ENCODE measurements around the gene RNU11.
A peak's percentile ranks its signal among the peaks of the same experiment; 100 is the strongest.

DNA sequence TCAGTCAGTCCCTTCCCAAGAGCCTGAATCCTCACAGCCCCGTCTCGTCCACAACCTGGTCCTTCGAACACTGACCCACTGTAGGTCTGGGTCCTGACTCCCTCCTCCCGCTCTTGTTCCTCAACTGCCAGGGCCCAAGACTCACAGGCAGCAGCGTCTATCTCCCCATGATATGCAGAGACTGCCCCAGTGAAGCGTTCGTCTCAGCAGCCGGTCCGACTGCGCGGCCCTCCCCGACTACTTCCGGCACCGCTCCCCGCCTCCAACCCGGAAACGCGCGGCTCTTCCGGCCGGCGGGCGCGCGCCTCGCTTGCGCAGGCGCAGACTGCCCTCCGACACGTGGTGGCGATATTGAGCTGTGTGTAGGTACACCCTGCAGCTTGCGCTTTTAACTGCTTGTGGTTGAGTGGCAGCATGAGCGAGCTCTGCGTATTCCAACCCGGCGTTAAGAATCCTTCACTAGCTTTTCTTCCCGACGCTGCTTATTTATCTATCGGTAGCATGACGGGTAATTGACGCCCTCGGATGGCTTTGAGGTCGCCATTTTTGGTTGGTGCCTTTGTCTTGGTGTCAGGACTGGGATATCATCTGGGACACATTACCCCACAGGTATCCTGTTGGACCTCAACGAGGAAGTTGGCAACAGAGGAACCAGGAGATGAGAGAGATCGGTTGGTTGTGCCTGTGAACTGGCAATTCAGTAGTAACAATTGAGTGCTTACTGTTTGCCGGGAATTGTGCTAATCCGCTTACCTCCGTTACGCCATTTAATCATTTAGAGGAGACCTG, 5.4 kb upstream of the RNU11 start, which contains the start of gene TAF12:
- TF ChIP-seq, protein P1, sequence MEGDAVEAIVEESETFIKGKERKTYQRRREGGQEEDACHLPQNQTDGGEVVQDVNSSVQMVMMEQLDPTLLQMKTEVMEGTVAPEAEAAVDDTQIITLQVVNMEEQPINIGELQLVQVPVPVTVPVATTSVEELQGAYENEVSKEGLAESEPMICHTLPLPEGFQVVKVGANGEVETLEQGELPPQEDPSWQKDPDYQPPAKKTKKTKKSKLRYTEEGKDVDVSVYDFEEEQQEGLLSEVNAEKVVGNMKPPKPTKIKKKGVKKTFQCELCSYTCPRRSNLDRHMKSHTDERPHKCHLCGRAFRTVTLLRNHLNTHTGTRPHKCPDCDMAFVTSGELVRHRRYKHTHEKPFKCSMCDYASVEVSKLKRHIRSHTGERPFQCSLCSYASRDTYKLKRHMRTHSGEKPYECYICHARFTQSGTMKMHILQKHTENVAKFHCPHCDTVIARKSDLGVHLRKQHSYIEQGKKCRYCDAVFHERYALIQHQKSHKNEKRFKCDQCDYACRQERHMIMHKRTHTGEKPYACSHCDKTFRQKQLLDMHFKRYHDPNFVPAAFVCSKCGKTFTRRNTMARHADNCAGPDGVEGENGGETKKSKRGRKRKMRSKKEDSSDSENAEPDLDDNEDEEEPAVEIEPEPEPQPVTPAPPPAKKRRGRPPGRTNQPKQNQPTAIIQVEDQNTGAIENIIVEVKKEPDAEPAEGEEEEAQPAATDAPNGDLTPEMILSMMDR (IDR thresholded peaks at IDR 0.05) = peak; percentile 24 to 67 (median 62)
- TF ChIP-seq POLR2A (IDR thresholded peaks at IDR 0.05) = peak; percentile 97

Data from prostate gland (tissue), 2 donors.